CD14-positive monocyte (primary cell): ENCODE measurements around the gene TMEM235. TPM values are rescaled to one million over a fixed set of nuclear protein-coding genes. Genes with fewer than 3 reads are reported as not detected.

ENCODE experiments used
- DNase-seq, 3 donors: peaks; one replicate each; pipeline ENCODE4 v3.0.0-alpha.2; 2011 to 2022
- H2AFZ ChIP-seq: 2 replicates; pipeline ENCODE4 v1.6.0; 2012; ENCODE audit warnings: mild to moderate bottlenecking, low read depth, low read length, inconsistent platforms; ENCODE audit not compliant: insufficient read depth, poor library complexity, severe bottlenecking
- H3K27ac ChIP-seq, 2 donors: 1 replicate in 1 of 2; 2 replicates in 1 of 2; pipeline ENCODE4 v1.5.1; 2012 to 2013; ENCODE audit warnings: low read length in 2 of 2, control low read depth in 1 of 2, inconsistent platforms in 1 of 2, low read depth in 1 of 2, mild to moderate bottlenecking in 1 of 2
- H3K27me3 ChIP-seq, 2 donors: one replicate each; pipeline versions ENCODE4 v1.6.0 to v1.6.1; 2011 to 2013; ENCODE audit warnings: low read length in 2 of 2; ENCODE audit not compliant: control insufficient read depth in 2 of 2, insufficient read depth in 2 of 2
- H3K36me3 ChIP-seq, 2 donors: replicated peaks in 1 of 2; 1 replicate in 1 of 2; 2 replicates in 1 of 2; pipeline versions ENCODE4 v1.5.1 to v1.6.1; 2012 to 2013; ENCODE audit warnings: low read length in 2 of 2, control low read depth in 1 of 2, inconsistent platforms in 1 of 2, mild to moderate bottlenecking in 1 of 2; ENCODE audit not compliant: insufficient read depth in 2 of 2, control insufficient read depth in 1 of 2
- H3K4me1 ChIP-seq, 2 donors: 1 replicate in 1 of 2; 2 replicates in 1 of 2; pipeline versions ENCODE4 v1.5.1 to v1.6.1; 2012 to 2013; ENCODE audit warnings: low read length in 2 of 2, control low read depth in 1 of 2, inconsistent platforms in 1 of 2, mild to moderate bottlenecking in 1 of 2, moderate library complexity in 1 of 2; ENCODE audit not compliant: insufficient read depth in 2 of 2, control insufficient read depth in 1 of 2
- H3K4me2 ChIP-seq: replicated peaks from 2 replicates; pipeline ENCODE3; 2012; ENCODE audit warnings: low read length, moderate library complexity, mild to moderate bottlenecking; ENCODE audit not compliant: poor library complexity, severe bottlenecking; ENCODE audit errors: extremely low read depth
- H3K4me3 ChIP-seq, 3 experiments: fragments of 200-600 bp in 1 of 3; sonication (generic) in 1 of 3; replicated peaks in 1 of 3; 1 replicate in 2 of 3; 2 replicates in 1 of 3; pipeline ENCODE4 v1.5.1; 2011 to 2013; ENCODE audit warnings: low read length in 3 of 3, mild to moderate bottlenecking in 3 of 3, control low read depth in 2 of 3, low read depth in 2 of 3, inconsistent platforms in 1 of 3, moderate library complexity in 1 of 3
- H3K79me2 ChIP-seq: 2 replicates; pipeline ENCODE4 v1.6.0; 2012; ENCODE audit warnings: mild to moderate bottlenecking, control low read depth, inconsistent platforms, low read length, moderate library complexity; ENCODE audit not compliant: insufficient read depth
- H3K9ac ChIP-seq: 2 replicates; pipeline ENCODE4 v1.6.0; 2017; ENCODE audit warnings: low read length, mild to moderate bottlenecking; ENCODE audit not compliant: insufficient read depth, poor library complexity, severe bottlenecking
- H3K9me3 ChIP-seq, 2 donors: replicated peaks in 1 of 2; 1 replicate in 1 of 2; 2 replicates in 1 of 2; pipeline versions ENCODE4 v1.5.1 to v1.6.1; 2012 to 2013; ENCODE audit warnings: low read length in 2 of 2, control low read depth in 1 of 2; ENCODE audit not compliant: control insufficient read depth in 1 of 2, insufficient read depth in 1 of 2
- H4K20me1 ChIP-seq: 2 replicates; pipeline ENCODE4 v1.6.0; 2012; ENCODE audit warnings: mild to moderate bottlenecking, low read length, control low read depth, moderate library complexity; ENCODE audit not compliant: insufficient read depth
- H3K27ac Mint-ChIP-seq, 7 donors: one replicate each; pipeline ENCODE4 v1.8.0; 2020; ENCODE audit warnings: mild to moderate bottlenecking in 7 of 7, mixed read lengths in 7 of 7, moderate library complexity in 6 of 7, inconsistent platforms in 2 of 7
- H3K27me3 Mint-ChIP-seq, 3 donors: one replicate each; pipeline ENCODE4 v1.8.0; 2021 to 2022; ENCODE audit warnings: low read depth in 3 of 3, mild to moderate bottlenecking in 3 of 3, mixed read lengths in 3 of 3, moderate library complexity in 3 of 3, inconsistent platforms in 1 of 3
- H3K36me3 Mint-ChIP-seq, 2 donors: one replicate each; pipeline ENCODE4 v1.8.0; 2020; ENCODE audit warnings: mixed read lengths in 2 of 2, inconsistent platforms in 1 of 2, mild to moderate bottlenecking in 1 of 2
- H3K4me1 Mint-ChIP-seq: one replicate; pipeline ENCODE4 v1.8.0; 2020; ENCODE audit warnings: mild to moderate bottlenecking, mixed read lengths
- H3K4me3 Mint-ChIP-seq, 2 donors: one replicate each; pipeline ENCODE4 v1.8.0; 2020; ENCODE audit warnings: mild to moderate bottlenecking in 2 of 2, mixed read lengths in 2 of 2, moderate library complexity in 1 of 2
- H3K9me3 Mint-ChIP-seq, 7 donors: one replicate each; pipeline ENCODE4 v1.8.0; 2020 to 2022; ENCODE audit warnings: mixed read lengths in 7 of 7, mild to moderate bottlenecking in 6 of 7, moderate library complexity in 6 of 7, inconsistent platforms in 2 of 7
- WGBS: methylation state at CpG from one replicate; pipeline ENCODE4 v1.1.5; 2013; ENCODE audit warnings: missing lambda C conversion rate; ENCODE audit not compliant: insufficient coverage; 5-methylcytosine and 5-hydroxymethylcytosine counted together
- intact Hi-C, 2 donors: fragments of 100-400 bp; cut with micrococcal nuclease; formaldehyde crosslinking; loops; one replicate each; pipeline versions ENCODE4 v1.15.0 to v1.15.1; 2023
- polyA plus RNA-seq, 3 donors: library from polyadenylated mRNA; depleted of rRNA in 1 of 3; unstranded in 2 of 3; stranded (reverse) in 1 of 3; fragments of 300-500 nt in 2 of 3; fragments of >200 nt in 1 of 3; fragmentation: Illumina TruSeq in 2 of 3; gene quantifications; 1 replicate in 2 of 3; 2 replicates in 1 of 3; pipeline ENCODE4 v1.2.3, GENCODE V29; 2012 to 2021
- TF ChIP-seq, protein P1 (sequence below): fragments of 200-600 bp; IDR thresholded peaks from one replicate; pipeline ENCODE4 v1.8.0; 2022; ENCODE audit warnings: antibody characterized with exemption, mild to moderate bottlenecking

TMEM235 gene
- polyA plus RNA-seq, 3 donors = not detected

- peaks cover 0 to 2% of the 10 kb centered on the region in 2 donors for H3K36me3 Mint-ChIP-seq
- Histone ChIP-seq H3K79me2 (no peaks in the 10 kb centered on the region), H3K9ac (no peak overlapping the region), H3K4me2 (no peak overlapping the region), H3K27ac (no peak overlapping the region), H3K4me1 (no peaks in the 10 kb centered on the region), H3K27me3 (peaks cover 5 to 7% of the 10 kb centered on the region in 2 donors), H4K20me1 (no peaks in the 10 kb centered on the region), H3K4me3 (no peak overlapping the region), H2AFZ (no peak overlapping the region), H3K9me3 (peaks cover 0 to under 1% of the 10 kb centered on the region in 2 donors), H3K36me3 (no peaks in the 10 kb centered on the region)
- intact Hi-C loops = no loop called here
- H3K27ac Mint-ChIP-seq = no peak overlapping the region
- peaks cover 5% of the 10 kb centered on the region for H3K4me1 Mint-ChIP-seq
- TF ChIP-seq, protein P1, sequence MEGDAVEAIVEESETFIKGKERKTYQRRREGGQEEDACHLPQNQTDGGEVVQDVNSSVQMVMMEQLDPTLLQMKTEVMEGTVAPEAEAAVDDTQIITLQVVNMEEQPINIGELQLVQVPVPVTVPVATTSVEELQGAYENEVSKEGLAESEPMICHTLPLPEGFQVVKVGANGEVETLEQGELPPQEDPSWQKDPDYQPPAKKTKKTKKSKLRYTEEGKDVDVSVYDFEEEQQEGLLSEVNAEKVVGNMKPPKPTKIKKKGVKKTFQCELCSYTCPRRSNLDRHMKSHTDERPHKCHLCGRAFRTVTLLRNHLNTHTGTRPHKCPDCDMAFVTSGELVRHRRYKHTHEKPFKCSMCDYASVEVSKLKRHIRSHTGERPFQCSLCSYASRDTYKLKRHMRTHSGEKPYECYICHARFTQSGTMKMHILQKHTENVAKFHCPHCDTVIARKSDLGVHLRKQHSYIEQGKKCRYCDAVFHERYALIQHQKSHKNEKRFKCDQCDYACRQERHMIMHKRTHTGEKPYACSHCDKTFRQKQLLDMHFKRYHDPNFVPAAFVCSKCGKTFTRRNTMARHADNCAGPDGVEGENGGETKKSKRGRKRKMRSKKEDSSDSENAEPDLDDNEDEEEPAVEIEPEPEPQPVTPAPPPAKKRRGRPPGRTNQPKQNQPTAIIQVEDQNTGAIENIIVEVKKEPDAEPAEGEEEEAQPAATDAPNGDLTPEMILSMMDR = no peak
- H3K27me3 Mint-ChIP-seq = peaks cover 13 to 17% (median 16%) of the 10 kb centered on the region in 3 donors
- H3K4me3 Mint-ChIP-seq = no peak overlapping the region
- DNase-seq = no peak
- WGBS = 82% methylated on average over 8 of the region's 11 CpGs
- peaks cover 0 to 2% (median 0%) of the 10 kb centered on the region in 7 donors for H3K9me3 Mint-ChIP-seq
Measured at GRCh38 chr17:78237401-78238012, 6.1 kb downstream of the TMEM235 start.

DNA sequence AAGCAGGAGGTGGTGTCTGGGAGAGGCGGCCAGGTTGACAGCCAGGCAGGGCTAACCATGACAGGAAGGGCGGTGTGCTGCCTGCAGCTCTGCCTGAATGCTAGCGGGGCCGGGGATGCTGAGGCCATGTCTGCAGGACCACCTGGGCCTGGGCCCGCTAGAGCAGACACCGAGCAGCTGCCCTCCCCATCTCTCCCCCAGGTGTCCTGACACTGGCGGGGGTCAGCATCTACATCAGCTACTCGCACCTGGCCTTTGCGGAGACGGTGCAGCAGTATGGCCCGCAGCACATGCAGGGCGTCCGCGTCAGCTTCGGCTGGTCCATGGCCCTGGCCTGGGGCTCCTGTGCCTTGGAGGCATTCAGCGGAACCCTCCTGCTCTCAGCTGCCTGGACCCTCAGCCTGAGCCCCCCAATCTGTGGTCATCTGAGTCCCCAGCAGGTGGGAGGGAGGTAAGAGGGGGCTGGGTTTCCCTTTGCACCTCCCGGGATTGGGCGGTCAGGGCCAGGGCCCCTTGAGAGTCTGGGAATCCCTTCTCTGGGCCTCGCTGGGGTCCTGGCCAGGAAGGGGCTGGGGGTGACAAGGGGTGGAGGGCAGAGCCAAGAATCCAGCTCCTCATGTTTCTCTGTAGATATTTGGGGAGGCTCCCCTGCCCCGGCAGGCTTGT lies 7.5 kb downstream of the TMEM235 start:
- peak overlapping the region in 2 of 7 donors; percentile 13 to 53 for H3K27ac Mint-ChIP-seq
- Histone ChIP-seq H3K9ac (no peak overlapping the region), H4K20me1 (no peaks in the 10 kb centered on the region), H3K79me2 (no peaks in the 10 kb centered on the region), H3K4me3 (no peak overlapping the region), H3K4me2 (no peak overlapping the region), H3K27ac (no peak overlapping the region), H2AFZ (no peak overlapping the region), H3K4me1 (no peaks in the 10 kb centered on the region), H3K27me3 (no peaks in the 10 kb centered on the region), H3K9me3 (no peaks in the 10 kb centered on the region), H3K36me3 (no peaks in the 10 kb centered on the region)
- peaks cover 11% of the 10 kb centered on the region for H3K4me1 Mint-ChIP-seq
- no peak overlapping the region for H3K4me3 Mint-ChIP-seq
- no peaks in the 10 kb centered on the region for H3K36me3 Mint-ChIP-seq
- WGBS = 84% methylated on average over 19 of the region's 20 CpGs
- intact Hi-C loops = no loop called here
- H3K27me3 Mint-ChIP-seq = peaks cover 2 to 6% (median 3%) of the 10 kb centered on the region in 3 donors
- TF ChIP-seq, protein P1 = no peak
- peaks cover 0 to 1% (median 0%) of the 10 kb centered on the region in 7 donors for H3K9me3 Mint-ChIP-seq
- no peak for DNase-seq
